ENCODE results near the gene FAM184A. TPM values are rescaled to one million over a fixed set of nuclear protein-coding genes. Genes with fewer than 3 reads are reported as not detected.

FAM184A gene
- total RNA-seq, 1 donor from 2014 or later = 15.4 TPM

DNA sequence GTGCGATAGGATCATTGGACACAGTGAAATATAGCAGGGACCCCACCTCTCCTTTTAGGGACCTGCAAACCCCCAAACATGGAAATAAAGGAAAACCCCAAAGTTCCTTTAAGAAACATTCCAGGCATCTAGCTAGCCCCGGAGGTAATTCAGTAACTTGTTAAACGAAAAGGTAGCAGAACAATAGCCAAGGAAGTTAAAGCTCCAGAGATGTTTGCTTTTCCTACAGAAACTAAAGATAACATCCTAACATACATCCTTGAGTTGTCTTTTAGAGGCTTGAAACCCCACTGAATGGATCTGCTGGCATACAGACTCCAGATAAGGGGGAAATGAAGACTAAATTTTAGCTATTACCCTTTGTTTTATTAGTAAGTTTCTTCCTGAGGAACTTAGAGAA is 51.0 kb downstream of the FAM184A start:
- Histone ChIP-seq H3K27me3 (no peaks in the 10 kb centered on the region), H3K4me1 (peaks cover 5% of the 10 kb centered on the region), H3K4me3 (no peak overlapping the region), H3K27ac (no peak overlapping the region), H3K9me3 (no peaks in the 10 kb centered on the region), H3K36me3 (no peaks in the 10 kb centered on the region)
- intact Hi-C loops (cut with DNase I) = no loop called here
- no peak for TF ChIP-seq CTCF (IDR thresholded peaks at IDR 0.05)
- DNase-seq (no peak), ATAC-seq (no peak)

- no peak for TF ChIP-seq CTCF (IDR thresholded peaks at IDR 0.05)
- intact Hi-C loops (cut with DNase I) = no loop called here
- Histone ChIP-seq H3K4me3 (no peak overlapping the region), H3K9me3 (no peaks in the 10 kb centered on the region), H3K27me3 (no peaks in the 10 kb centered on the region), H3K4me1 (peaks cover 8% of the 10 kb centered on the region), H3K36me3 (no peaks in the 10 kb centered on the region), H3K27ac (no peak overlapping the region)
- ATAC-seq (no peak), DNase-seq (no peak)
Observed at GRCh38 chr6:119026822-119027221, 51.6 kb downstream of the FAM184A start.

GRCh38 chr6:119025793-119026192 is 52.7 kb downstream of the FAM184A start:
- intact Hi-C loops (cut with DNase I) = no loop called here
- Histone ChIP-seq H3K9me3 (no peaks in the 10 kb centered on the region), H3K27me3 (no peaks in the 10 kb centered on the region), H3K4me3 (no peak overlapping the region), H3K36me3 (no peaks in the 10 kb centered on the region), H3K4me1 (peaks cover 8% of the 10 kb centered on the region), H3K27ac (no peak overlapping the region)
- DNase-seq (no peak), ATAC-seq (no peak)
- TF ChIP-seq CTCF (IDR thresholded peaks at IDR 0.05) = no peak

- Histone ChIP-seq H3K9me3 (no peaks in the 10 kb centered on the region), H3K4me3 (no peak overlapping the region), H3K27me3 (no peaks in the 10 kb centered on the region), H3K27ac (no peak overlapping the region), H3K36me3 (no peaks in the 10 kb centered on the region), H3K4me1 (peaks cover 8% of the 10 kb centered on the region)
- DNase-seq (no peak), ATAC-seq (no peak)
- TF ChIP-seq CTCF (IDR thresholded peaks at IDR 0.05) = no peak
- intact Hi-C loops (cut with DNase I) = no loop called here
Observed at GRCh38 chr6:119024111-119024510, 54.4 kb downstream of the FAM184A start.

GRCh38 chr6:119022796-119023195 is 55.7 kb downstream of the FAM184A start:
- no peaks in the 10 kb centered on the region for H3K9me3 ChIP-seq
- H3K36me3 ChIP-seq = no peaks in the 10 kb centered on the region
- TF ChIP-seq CTCF (IDR thresholded peaks at IDR 0.05) = no peak
- no peak overlapping the region for H3K4me3 ChIP-seq
- intact Hi-C loops (cut with DNase I) = no loop called here
- H3K27me3 ChIP-seq = no peaks in the 10 kb centered on the region
- H3K4me1 ChIP-seq = peaks cover 8% of the 10 kb centered on the region
- H3K27ac ChIP-seq = no peak overlapping the region
- ATAC-seq (no peak), DNase-seq (no peak)
